HG03565 (cell line): ENCODE measurements around the gene HNRNPA3.

Experiments
- ATAC-seq: cut with Tn5 transposase; IDR thresholded peaks from one replicate; pipeline ENCODE4 v1.9.1; 2021; ENCODE audit warnings: mild to moderate bottlenecking, moderate library complexity; ENCODE audit not compliant: unreplicated experiment

Gene HNRNPA3

DNA sequence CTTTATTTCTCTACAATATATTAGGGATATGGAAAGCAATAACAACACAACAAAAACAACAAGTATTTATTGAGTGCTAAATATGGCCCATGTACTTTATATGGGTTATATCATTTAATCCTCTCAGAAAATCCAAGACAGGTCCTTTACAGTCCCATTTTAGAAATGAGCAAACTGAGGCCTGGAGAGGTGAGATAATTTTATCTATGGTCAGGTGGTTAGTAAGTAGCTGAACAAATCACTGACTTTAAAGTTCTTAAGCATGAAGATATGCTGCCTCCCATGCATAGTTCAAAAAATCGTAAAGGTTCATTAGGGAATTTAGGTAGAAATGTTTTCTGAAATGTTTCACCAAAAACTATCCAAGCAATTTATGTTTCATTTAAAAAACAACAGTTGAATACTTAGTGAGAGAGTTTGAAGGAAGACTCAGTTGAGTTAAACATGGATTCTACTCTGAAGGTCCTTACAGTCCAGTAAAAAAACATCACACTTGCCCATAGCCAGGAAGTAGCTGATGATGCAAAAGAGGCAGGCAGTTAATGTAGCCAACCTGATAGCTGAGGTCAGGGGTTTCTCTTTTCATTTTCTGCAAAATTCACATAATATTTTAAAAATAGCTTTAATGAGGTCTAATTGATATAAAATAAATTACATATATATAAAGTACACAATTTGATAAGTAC lies 59.5 kb downstream of the HNRNPA3 start:
- ATAC-seq: no peak

DNA sequence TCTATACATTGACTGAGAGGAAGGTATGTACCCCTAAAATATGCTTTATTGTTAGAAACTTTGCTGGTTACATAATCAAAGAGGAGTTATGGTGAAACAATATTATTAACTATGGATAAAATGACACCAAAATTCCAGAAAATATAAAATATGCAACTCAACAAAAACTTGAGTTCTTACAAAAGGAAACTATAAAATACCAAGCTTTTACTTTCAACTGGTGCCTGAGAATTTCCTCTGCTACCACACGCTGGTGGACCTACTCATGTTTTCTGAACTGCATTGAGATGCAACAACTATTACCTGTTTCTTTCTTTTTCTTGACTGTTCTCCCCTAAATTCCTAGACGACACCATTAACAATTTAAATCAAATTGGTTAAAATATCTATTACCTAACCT lies 60.2 kb downstream of the HNRNPA3 start:
- ATAC-seq: no peak

DNA sequence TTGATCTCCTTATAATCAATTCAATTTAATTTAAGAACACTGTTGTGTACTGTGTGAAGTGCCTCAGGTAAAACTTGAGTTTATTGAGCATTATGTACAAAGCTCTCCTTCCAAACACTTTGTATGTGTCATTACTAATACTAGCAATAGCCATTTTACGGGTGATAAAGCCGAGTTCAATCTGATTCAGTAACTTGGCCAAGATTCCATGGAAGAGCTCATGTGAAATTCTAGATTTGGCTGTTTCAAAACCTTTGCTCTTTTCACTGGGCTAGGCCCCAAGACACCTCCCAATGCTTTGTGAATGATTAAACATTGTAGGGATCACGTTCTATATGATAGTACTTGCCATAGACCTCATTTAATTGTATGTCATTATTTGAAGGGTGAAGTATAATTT lies 60.8 kb downstream of the HNRNPA3 start:
- no peak for ATAC-seq
